Colonic mucosa (tissue), 4 donors: Measurements from ENCODE around the gene STKLD1. TPM values are rescaled to one million over a fixed set of nuclear protein-coding genes. Genes with fewer than 3 reads are reported as not detected.
"Not testable (repeated sequence)": the region's sequence is repeated elsewhere in the genome, so short reads cannot be mapped to it uniquely, and the experiment has no call there.

Source experiments
- DNase-seq: peaks from one replicate; pipeline ENCODE4 v3.0.0-alpha.2; 2020
- H3K27ac ChIP-seq: fragments of 200-600 bp; one replicate; pipeline ENCODE4 v1.8.0; 2021
- H3K27me3 ChIP-seq: fragments of 200-600 bp; one replicate; pipeline ENCODE4 v1.8.0; 2021
- H3K36me3 ChIP-seq: fragments of 200-600 bp; one replicate; pipeline ENCODE4 v1.8.0; 2021
- H3K4me1 ChIP-seq: fragments of 200-600 bp; one replicate; pipeline ENCODE4 v1.8.0; 2021; ENCODE audit warnings: mild to moderate bottlenecking
- H3K4me3 ChIP-seq: fragments of 200-600 bp; one replicate; pipeline ENCODE4 v1.8.0; 2021
- H3K9ac ChIP-seq, 2 donors: one replicate each; pipeline ENCODE4 v1.7.0; 2013; ENCODE audit warnings: control low read depth in 2 of 2, low read depth in 2 of 2, low read length in 2 of 2
- H3K9me3 ChIP-seq: fragments of 200-600 bp; one replicate; pipeline ENCODE4 v1.8.0; 2021
- intact Hi-C: fragments of 100-400 bp; cut with DNase I; formaldehyde crosslinking; loops from one replicate; pipeline ENCODE4 v1.14.1; 2022
- total RNA-seq, 2 donors: library from RNA; stranded (reverse); fragmentation: NEBNext Ultra II Directional in 1 of 2; extraction: Animal tissue kit (Norgen Biotek cat#: 25700) in 1 of 2; gene quantifications; one replicate each; pipeline ENCODE4 v1.2.1, GENCODE V29; 2021
- TF ChIP-seq, protein P1 (sequence below): fragments of 200-600 bp; IDR thresholded peaks from one replicate; pipeline ENCODE4 v1.8.0; 2022; ENCODE audit warnings: antibody characterized with exemption, mild to moderate bottlenecking
- donor health status: healthy.
- donor health status: DM: no; HTN: no; CAD: no.
- donor health status: DM: no; HTN: no; CAD: no.

The STKLD1 gene
- total RNA-seq, 2 donors from 2014 or later = 0.45 TPM; not detected in 1

DNA sequence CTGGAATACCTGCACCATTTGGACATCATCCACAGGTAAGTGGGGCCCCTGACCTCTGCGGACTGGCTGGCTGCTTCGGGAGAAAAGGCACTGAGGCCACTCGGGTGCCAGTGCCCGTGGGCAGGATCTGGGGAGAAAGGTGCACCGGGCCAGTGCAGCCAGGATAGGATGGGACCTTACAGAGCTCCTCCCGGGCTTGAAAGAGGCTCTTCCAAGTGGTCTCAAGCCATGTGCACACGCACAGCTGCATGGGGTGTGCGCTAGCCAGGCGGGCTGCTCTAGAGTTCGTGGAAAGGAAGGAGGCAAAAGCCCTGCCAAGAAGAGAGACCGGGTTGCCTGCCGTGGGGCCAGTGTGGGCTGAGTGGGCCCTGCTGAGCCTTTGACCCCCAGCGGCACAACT, 13.4 kb downstream of the STKLD1 start:
- DNase-seq = no peak
- H3K4me1 ChIP-seq = no peaks in the 10 kb centered on the region
- no peak overlapping the region for H3K9ac ChIP-seq
- H3K36me3 ChIP-seq = no peaks in the 10 kb centered on the region
- H3K27me3 ChIP-seq = no peaks in the 10 kb centered on the region
- intact Hi-C loops = no loop called here
- no peak overlapping the region for H3K27ac ChIP-seq
- H3K4me3 ChIP-seq = no peak overlapping the region
- no peaks in the 10 kb centered on the region for H3K9me3 ChIP-seq
- TF ChIP-seq, protein P1, sequence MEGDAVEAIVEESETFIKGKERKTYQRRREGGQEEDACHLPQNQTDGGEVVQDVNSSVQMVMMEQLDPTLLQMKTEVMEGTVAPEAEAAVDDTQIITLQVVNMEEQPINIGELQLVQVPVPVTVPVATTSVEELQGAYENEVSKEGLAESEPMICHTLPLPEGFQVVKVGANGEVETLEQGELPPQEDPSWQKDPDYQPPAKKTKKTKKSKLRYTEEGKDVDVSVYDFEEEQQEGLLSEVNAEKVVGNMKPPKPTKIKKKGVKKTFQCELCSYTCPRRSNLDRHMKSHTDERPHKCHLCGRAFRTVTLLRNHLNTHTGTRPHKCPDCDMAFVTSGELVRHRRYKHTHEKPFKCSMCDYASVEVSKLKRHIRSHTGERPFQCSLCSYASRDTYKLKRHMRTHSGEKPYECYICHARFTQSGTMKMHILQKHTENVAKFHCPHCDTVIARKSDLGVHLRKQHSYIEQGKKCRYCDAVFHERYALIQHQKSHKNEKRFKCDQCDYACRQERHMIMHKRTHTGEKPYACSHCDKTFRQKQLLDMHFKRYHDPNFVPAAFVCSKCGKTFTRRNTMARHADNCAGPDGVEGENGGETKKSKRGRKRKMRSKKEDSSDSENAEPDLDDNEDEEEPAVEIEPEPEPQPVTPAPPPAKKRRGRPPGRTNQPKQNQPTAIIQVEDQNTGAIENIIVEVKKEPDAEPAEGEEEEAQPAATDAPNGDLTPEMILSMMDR = no peak

DNA sequence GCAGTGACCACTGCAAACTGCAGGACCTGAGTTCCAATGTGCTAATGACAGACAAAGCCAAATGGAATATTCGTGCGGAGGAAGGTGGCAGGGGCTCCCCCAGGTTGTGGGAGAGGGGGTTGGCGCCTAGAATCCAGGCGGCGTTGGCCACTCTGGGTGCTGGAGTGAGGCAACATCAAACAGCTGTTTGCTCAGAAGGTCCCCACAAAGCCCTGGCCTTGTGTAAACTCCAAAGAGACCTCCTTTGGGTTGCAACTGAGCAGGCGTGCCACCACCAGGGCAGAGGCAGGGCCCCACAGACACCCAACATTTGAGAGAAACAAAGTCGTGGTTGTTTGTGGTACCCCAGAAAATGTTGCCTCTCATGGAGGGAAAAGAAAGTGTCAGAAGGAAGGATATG, 14.5 kb downstream of the STKLD1 start:
- Histone ChIP-seq H3K4me1 (no peaks in the 10 kb centered on the region), H3K9me3 (no peaks in the 10 kb centered on the region)
- intact Hi-C loops = no loop called here

DNA sequence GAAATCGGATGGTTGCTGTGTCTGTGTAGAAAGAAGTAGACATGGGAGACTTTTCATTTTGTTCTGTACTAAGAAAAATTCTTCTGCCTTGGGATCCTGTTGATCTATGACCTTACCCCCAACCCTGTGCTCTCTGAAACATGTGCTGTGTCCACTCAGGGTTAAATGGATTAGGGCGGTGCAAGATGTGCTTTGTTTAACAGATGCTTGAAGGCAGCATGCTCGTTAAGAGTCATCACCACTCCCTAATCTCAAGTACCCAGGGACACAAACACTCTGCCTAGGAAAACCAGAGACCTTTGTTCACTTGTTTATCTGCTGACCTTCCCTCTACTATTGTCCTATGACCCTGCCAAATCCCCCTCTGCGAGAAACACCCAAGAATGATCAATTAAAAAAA, 15.3 kb downstream of the STKLD1 start:
- H3K27me3 ChIP-seq, intact Hi-C loops, DNase-seq, H3K27ac ChIP-seq, H3K9ac ChIP-seq, H3K36me3 ChIP-seq, H3K4me3 ChIP-seq, H3K4me1 ChIP-seq, H3K9me3 ChIP-seq: not testable (repeated sequence)

More for the DNA sequence above, 14.5 kb downstream of the STKLD1 start:
- H3K36me3 ChIP-seq = no peaks in the 10 kb centered on the region
- no peak overlapping the region for H3K4me3 ChIP-seq
- H3K27me3 ChIP-seq = no peaks in the 10 kb centered on the region
- no peak for DNase-seq
- H3K27ac ChIP-seq = no peak overlapping the region
- TF ChIP-seq, protein P1 = no peak
- H3K9ac ChIP-seq = no peak overlapping the region

- DNase-seq, H3K4me3 ChIP-seq, H3K4me1 ChIP-seq, H3K9me3 ChIP-seq, H3K27me3 ChIP-seq, H3K36me3 ChIP-seq, intact Hi-C loops, H3K27ac ChIP-seq, H3K9ac ChIP-seq: not testable (repeated sequence)
These were observed 16.1 kb downstream of the STKLD1 start for GRCh38 chr9:133392308-133392707.

- H3K4me1 ChIP-seq = no peaks in the 10 kb centered on the region
- no peaks in the 10 kb centered on the region for H3K27me3 ChIP-seq
- DNase-seq = no peak
- H3K4me3 ChIP-seq = no peak overlapping the region
- no peak overlapping the region for H3K27ac ChIP-seq
- H3K9me3 ChIP-seq = no peaks in the 10 kb centered on the region
- H3K9ac ChIP-seq = no peak overlapping the region
- intact Hi-C loops = no loop called here
- TF ChIP-seq, protein P1 = no peak
- no peaks in the 10 kb centered on the region for H3K36me3 ChIP-seq
These were observed 17.2 kb downstream of the STKLD1 start for GRCh38 chr9:133393399-133393798.

GRCh38 chr9:133394687-133395271, 18.6 kb downstream of the STKLD1 start:
- no peak for DNase-seq
- Histone ChIP-seq H3K4me3 (no peak overlapping the region), H3K27me3 (no peaks in the 10 kb centered on the region), H3K36me3 (no peaks in the 10 kb centered on the region), H3K9me3 (no peaks in the 10 kb centered on the region), H3K4me1 (no peaks in the 10 kb centered on the region), H3K27ac (no peak overlapping the region), H3K9ac (no peak overlapping the region)
- TF ChIP-seq, protein P1 = no peak
- intact Hi-C loops = no loop called here
